ENCODE results near the gene PTGFRN.

DNA sequence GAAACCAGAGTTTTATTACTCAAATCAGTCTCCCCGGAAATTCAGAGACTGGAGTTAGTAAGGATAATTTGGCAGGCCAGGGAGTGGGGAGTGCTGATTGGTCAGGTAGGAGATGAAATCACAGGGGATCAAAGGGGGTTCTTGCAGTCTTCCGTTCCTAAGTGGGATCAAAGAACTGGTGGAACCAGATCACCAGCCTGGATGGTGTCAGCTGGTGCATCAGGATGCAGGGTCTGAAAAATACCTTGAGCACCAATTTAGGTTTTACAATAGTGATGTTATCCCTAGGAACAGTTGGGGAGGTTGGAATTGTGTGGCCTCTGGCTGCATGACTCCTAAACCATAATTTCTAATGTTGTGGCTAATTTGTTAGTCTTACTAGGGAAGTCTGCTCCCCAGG lies 90.4 kb downstream of the PTGFRN start:
- TF ChIP-seq, protein P1, sequence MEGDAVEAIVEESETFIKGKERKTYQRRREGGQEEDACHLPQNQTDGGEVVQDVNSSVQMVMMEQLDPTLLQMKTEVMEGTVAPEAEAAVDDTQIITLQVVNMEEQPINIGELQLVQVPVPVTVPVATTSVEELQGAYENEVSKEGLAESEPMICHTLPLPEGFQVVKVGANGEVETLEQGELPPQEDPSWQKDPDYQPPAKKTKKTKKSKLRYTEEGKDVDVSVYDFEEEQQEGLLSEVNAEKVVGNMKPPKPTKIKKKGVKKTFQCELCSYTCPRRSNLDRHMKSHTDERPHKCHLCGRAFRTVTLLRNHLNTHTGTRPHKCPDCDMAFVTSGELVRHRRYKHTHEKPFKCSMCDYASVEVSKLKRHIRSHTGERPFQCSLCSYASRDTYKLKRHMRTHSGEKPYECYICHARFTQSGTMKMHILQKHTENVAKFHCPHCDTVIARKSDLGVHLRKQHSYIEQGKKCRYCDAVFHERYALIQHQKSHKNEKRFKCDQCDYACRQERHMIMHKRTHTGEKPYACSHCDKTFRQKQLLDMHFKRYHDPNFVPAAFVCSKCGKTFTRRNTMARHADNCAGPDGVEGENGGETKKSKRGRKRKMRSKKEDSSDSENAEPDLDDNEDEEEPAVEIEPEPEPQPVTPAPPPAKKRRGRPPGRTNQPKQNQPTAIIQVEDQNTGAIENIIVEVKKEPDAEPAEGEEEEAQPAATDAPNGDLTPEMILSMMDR (optimal IDR thresholded peaks at IDR 0.05 in 1 of 3, IDR thresholded peaks at IDR 0.05 in 1 of 3, conservative IDR thresholded peaks at IDR 0.05 in 1 of 3; ENCODE audit: extremely low read depth in 1 of 3, insufficient read depth in 2 of 3, low read length in 3 of 3): no peak
- TF ChIP-seq EZH2 (IDR thresholded peaks at IDR 0.05; ENCODE audit: low read length): no peak

Measured in keratinocyte (primary cell).